Stimulated activated CD4-positive, alpha-beta T cell treated with anti-CD3 and anti-CD28 coated beads, Interleukin-4, amount 100 ng/mL, for 1 hour (primary cell): ENCODE results near the gene IL17A.

Experiments
- DNase-seq: peaks from one replicate; pipeline ENCODE4 v3.0.0-alpha.2; 2020

Gene IL17A

GRCh38 chr6:52186075-52186474 is at the start of gene IL17A:
IL17A (plus strand) TSS chr6:52186375; CDS start chr6:52186432, 57 bp downstream.
- no peak for DNase-seq

- no peak for DNase-seq
Measured at GRCh38 chr6:52136934-52137467, 49.2 kb upstream of the IL17A start.

GRCh38 chr6:52138284-52138683 is 47.9 kb upstream of the IL17A start:
- no peak for DNase-seq

- no peak for DNase-seq
Measured at GRCh38 chr6:52139985-52140680, 46.0 kb upstream of the IL17A start.

- DNase-seq = no peak
Measured at GRCh38 chr6:52141596-52141995, 44.6 kb upstream of the IL17A start.

- no peak for DNase-seq
Measured at GRCh38 chr6:52142556-52142955, 43.6 kb upstream of the IL17A start.

GRCh38 chr6:52143551-52143950 is 42.6 kb upstream of the IL17A start:
- no peak for DNase-seq

- DNase-seq = no peak
Measured at GRCh38 chr6:52144196-52145076, 41.7 kb upstream of the IL17A start.

- no peak for DNase-seq
Measured at GRCh38 chr6:52146851-52147445, 39.2 kb upstream of the IL17A start.

- no peak for DNase-seq
Measured at GRCh38 chr6:52149076-52149475, 37.1 kb upstream of the IL17A start.

- DNase-seq = no peak
Measured at GRCh38 chr6:52149949-52150348, 36.2 kb upstream of the IL17A start.

- no peak for DNase-seq
Measured at GRCh38 chr6:52152070-52152423, 34.1 kb upstream of the IL17A start.

GRCh38 chr6:52152711-52153160 is 33.4 kb upstream of the IL17A start:
- no peak for DNase-seq

GRCh38 chr6:52154381-52154780 is 31.8 kb upstream of the IL17A start:
- DNase-seq = no peak

- no peak for DNase-seq
Measured at GRCh38 chr6:52155791-52156576, 30.2 kb upstream of the IL17A start.

GRCh38 chr6:52157301-52157941 is 28.8 kb upstream of the IL17A start:
- peak; percentile 21 for DNase-seq

GRCh38 chr6:52160472-52161104 is 25.6 kb upstream of the IL17A start:
- no peak for DNase-seq

- no peak for DNase-seq
Measured at GRCh38 chr6:52161689-52162438, 24.3 kb upstream of the IL17A start.

- DNase-seq = no peak
Measured at GRCh38 chr6:52162940-52163908, 23.0 kb upstream of the IL17A start.
